Parathyroid adenoma (tissue), 2 donors: Measurements from ENCODE around the gene WNT9B.

Experiments used
- H2AFZ ChIP-seq: fragments of 300-600 bp; sonication (generic); one replicate; pipeline ENCODE4 v1.7.0; 2017; ENCODE audit warnings: antibody characterized with exemption, mild to moderate bottlenecking
- H3K27ac ChIP-seq: fragments of 300-600 bp; sonication (generic); one replicate; pipeline ENCODE4 v1.7.0; 2017
- H3K27me3 ChIP-seq: fragments of 300-600 bp; sonication (generic); one replicate; pipeline ENCODE4 v1.7.0; 2017; ENCODE audit warnings: low read length; ENCODE audit not compliant: control insufficient read depth, insufficient read depth
- H3K36me3 ChIP-seq: fragments of 300-600 bp; sonication (generic); one replicate; pipeline ENCODE4 v1.7.0; 2017; ENCODE audit warnings: low read length; ENCODE audit not compliant: control insufficient read depth, insufficient read depth
- H3K4me1 ChIP-seq: fragments of 300-600 bp; sonication (generic); one replicate; pipeline ENCODE4 v1.7.0; 2017; ENCODE audit warnings: control low read depth
- H3K4me2 ChIP-seq: fragments of 300-600 bp; sonication (generic); one replicate; pipeline ENCODE4 v1.7.0; 2017; ENCODE audit warnings: low read length
- H3K4me3 ChIP-seq: fragments of 300-600 bp; sonication (generic); one replicate; pipeline ENCODE4 v1.7.0; 2017; ENCODE audit warnings: low read depth, low read length
- H3K79me2 ChIP-seq: fragments of 300-600 bp; sonication (generic); one replicate; pipeline ENCODE4 v1.7.0; 2017; ENCODE audit warnings: control low read depth
- H3K9ac ChIP-seq: fragments of 300-600 bp; sonication (generic); one replicate; pipeline ENCODE4 v1.7.0; 2017; ENCODE audit warnings: mild to moderate bottlenecking
- H3K9me3 ChIP-seq: fragments of 300-600 bp; sonication (generic); one replicate; pipeline ENCODE4 v1.7.0; 2017; ENCODE audit warnings: low read length; ENCODE audit not compliant: control insufficient read depth
- CTCF ChIP-seq: fragments of 300-600 bp; sonication (generic); IDR thresholded peaks from one replicate; pipeline ENCODE4 v1.7.0; 2017; ENCODE audit warnings: antibody characterized with exemption, mild to moderate bottlenecking
- donor health status: primary hyperparathyroidism.

The WNT9B gene

GRCh38 chr17:46877466-46877865, 26.1 kb downstream of the WNT9B start:
- H3K4me3 ChIP-seq = no peak overlapping the region
- H3K9ac ChIP-seq = no peak overlapping the region
- H2AFZ ChIP-seq = no peak overlapping the region
- TF ChIP-seq CTCF = no peak
- H3K79me2 ChIP-seq = no peaks in the 10 kb centered on the region
- H3K27me3 ChIP-seq = no peaks in the 10 kb centered on the region
- H3K9me3 ChIP-seq = no peaks in the 10 kb centered on the region
- H3K36me3 ChIP-seq = no peaks in the 10 kb centered on the region
- no peak overlapping the region for H3K27ac ChIP-seq
- no peak overlapping the region for H3K4me2 ChIP-seq
- peaks cover 4% of the 10 kb centered on the region for H3K4me1 ChIP-seq

- peaks cover 4% of the 10 kb centered on the region for H3K4me1 ChIP-seq
- no peak overlapping the region for H2AFZ ChIP-seq
- H3K36me3 ChIP-seq = no peaks in the 10 kb centered on the region
- H3K27me3 ChIP-seq = no peaks in the 10 kb centered on the region
- no peaks in the 10 kb centered on the region for H3K9me3 ChIP-seq
- no peak overlapping the region for H3K4me3 ChIP-seq
- TF ChIP-seq CTCF = no peak
- H3K79me2 ChIP-seq = no peaks in the 10 kb centered on the region
- H3K4me2 ChIP-seq = no peak overlapping the region
- H3K9ac ChIP-seq = no peak overlapping the region
- no peak overlapping the region for H3K27ac ChIP-seq
Measured at GRCh38 chr17:46878055-46878454, 26.7 kb downstream of the WNT9B start.

- Histone ChIP-seq H2AFZ (no peak overlapping the region), H3K4me3 (no peak overlapping the region), H3K9me3 (no peaks in the 10 kb centered on the region), H3K36me3 (no peaks in the 10 kb centered on the region), H3K27me3 (no peaks in the 10 kb centered on the region), H3K79me2 (no peaks in the 10 kb centered on the region), H3K27ac (no peak overlapping the region), H3K9ac (no peak overlapping the region), H3K4me1 (peaks cover 4% of the 10 kb centered on the region), H3K4me2 (no peak overlapping the region)
- no peak for TF ChIP-seq CTCF
Measured at GRCh38 chr17:46879101-46879500, 27.7 kb downstream of the WNT9B start.

GRCh38 chr17:46881015-46881414, 29.6 kb downstream of the WNT9B start:
- Histone ChIP-seq H3K4me3 (no peak overlapping the region), H3K4me2 (no peak overlapping the region), H3K27ac (no peak overlapping the region), H3K9me3 (no peaks in the 10 kb centered on the region), H2AFZ (no peak overlapping the region), H3K4me1 (peaks cover 4% of the 10 kb centered on the region), H3K27me3 (no peaks in the 10 kb centered on the region), H3K36me3 (no peaks in the 10 kb centered on the region), H3K79me2 (no peaks in the 10 kb centered on the region), H3K9ac (no peak overlapping the region)
- no peak for TF ChIP-seq CTCF

- Histone ChIP-seq H3K4me1 (no peaks in the 10 kb centered on the region), H2AFZ (no peak overlapping the region), H3K4me3 (no peak overlapping the region), H3K27ac (no peak overlapping the region), H3K27me3 (no peaks in the 10 kb centered on the region), H3K9me3 (no peaks in the 10 kb centered on the region), H3K79me2 (no peaks in the 10 kb centered on the region), H3K36me3 (no peaks in the 10 kb centered on the region), H3K4me2 (no peak overlapping the region), H3K9ac (no peak overlapping the region)
- TF ChIP-seq CTCF = no peak
Measured at GRCh38 chr17:46882666-46883065, 31.3 kb downstream of the WNT9B start.
